HepG2 (cell line): ENCODE data around the gene AQP11. TPM values are rescaled to one million over a fixed set of nuclear protein-coding genes. Genes with fewer than 3 reads are reported as not detected.

Experiments used
- CCAR2 ChIP-seq: fragments of 200-400 bp; formaldehyde crosslinking; optimal IDR thresholded peaks from 2 replicates; pipeline ENCODE3; 2018; ENCODE audit warnings: low read depth, mild to moderate bottlenecking, low read length, moderate library complexity
- CHD4 ChIP-seq: fragments of 200-600 bp; sonication (generic); IDR thresholded peaks from 2 replicates; pipeline ENCODE4 v1.7.0; 2017; ENCODE audit warnings: mild to moderate bottlenecking, low read length, borderline replicate concordance
- CREM ChIP-seq, 2 experiments: sonication (generic) in 1 of 2; formaldehyde crosslinking in 1 of 2; IDR thresholded peaks; 2 replicates each; pipeline versions ENCODE4 v1.4.0 to v1.6.1; 2016 to 2020; ENCODE audit warnings: antibody characterized with exemption in 1 of 2, mild to moderate bottlenecking in 1 of 2, missing genetic modification reagents in 1 of 2
- FOXK2 ChIP-seq: fragments of 450-650 bp; IDR thresholded peaks from 2 replicates; pipeline ENCODE4 v1.6.1; 2016
- FOXM1 ChIP-seq: sonication (generic); formaldehyde crosslinking; IDR thresholded peaks from 2 replicates; pipeline ENCODE4 v1.5.0; 2020; ENCODE audit warnings: missing genetic modification reagents
- HNF4A ChIP-seq: sonication (generic); formaldehyde crosslinking; IDR thresholded peaks from 2 replicates; pipeline ENCODE4 v1.4.0; 2020; ENCODE audit warnings: missing genetic modification reagents
- IRF1 ChIP-seq: sonication (generic); formaldehyde crosslinking; IDR thresholded peaks from 2 replicates; pipeline ENCODE4 v1.4.0; 2020; ENCODE audit warnings: low read depth, mild to moderate bottlenecking, missing genetic modification reagents
- LRRFIP1 ChIP-seq: sonication (generic); formaldehyde crosslinking; conservative IDR thresholded peaks from 2 replicates; pipeline ENCODE4 v1.4.0; 2020; ENCODE audit warnings: missing genetic modification reagents
- MXD1 ChIP-seq: sonication (generic); formaldehyde crosslinking; IDR thresholded peaks from 2 replicates; pipeline ENCODE4 v1.4.0; 2020; ENCODE audit warnings: mild to moderate bottlenecking, missing genetic modification reagents
- NKX3-1 ChIP-seq: sonication (generic); formaldehyde crosslinking; IDR thresholded peaks from 2 replicates; pipeline ENCODE4 v1.5.0; 2020; ENCODE audit warnings: missing genetic modification reagents
- SP4 ChIP-seq: sonication (generic); formaldehyde crosslinking; IDR thresholded peaks from 2 replicates; pipeline ENCODE4 v1.8.1; 2023; ENCODE audit warnings: mild to moderate bottlenecking, missing genetic modification reagents
- TAF1 ChIP-seq: sonication (generic); formaldehyde crosslinking; IDR thresholded peaks from 2 replicates; pipeline ENCODE4 v1.4.0; 2020; ENCODE audit warnings: missing genetic modification reagents
- UBTF ChIP-seq: sonication (generic); formaldehyde crosslinking; IDR thresholded peaks from 2 replicates; pipeline ENCODE4 v1.4.0; 2020; ENCODE audit warnings: mild to moderate bottlenecking, missing genetic modification reagents
- ZBTB38 ChIP-seq: sonication (generic); formaldehyde crosslinking; IDR thresholded peaks from 2 replicates; pipeline ENCODE4 v1.5.1; 2020; ENCODE audit warnings: mild to moderate bottlenecking, missing genetic modification reagents
- ZBTB8A ChIP-seq: sonication (generic); formaldehyde crosslinking; IDR thresholded peaks from 2 replicates; pipeline ENCODE4 v1.4.0; 2020; ENCODE audit warnings: mild to moderate bottlenecking, low read depth, missing genetic modification reagents, borderline replicate concordance
- ZFP1 ChIP-seq: IDR thresholded peaks from 2 replicates; pipeline ENCODE4 v1.6.1; 2016
- ZNF337 ChIP-seq: sonication (generic); formaldehyde crosslinking; IDR thresholded peaks from 2 replicates; pipeline ENCODE4 v1.5.1; 2020; ENCODE audit warnings: missing genetic modification reagents, low read depth, mild to moderate bottlenecking, borderline replicate concordance
- ZNF619 ChIP-seq: sonication (generic); formaldehyde crosslinking; IDR thresholded peaks from 2 replicates; pipeline ENCODE4 v1.4.0; 2020; ENCODE audit warnings: mild to moderate bottlenecking, missing genetic modification reagents
- ZNF674 ChIP-seq: sonication (generic); formaldehyde crosslinking; IDR thresholded peaks from 2 replicates; pipeline ENCODE4 v1.5.0; 2020; ENCODE audit warnings: low read depth, mild to moderate bottlenecking, missing genetic modification reagents
- ZNF709 ChIP-seq: sonication (generic); formaldehyde crosslinking; IDR thresholded peaks from 2 replicates; pipeline ENCODE4 v1.5.0; 2020; ENCODE audit warnings: mild to moderate bottlenecking, missing genetic modification reagents
- ZNF780A ChIP-seq: sonication (generic); formaldehyde crosslinking; IDR thresholded peaks from 2 replicates; pipeline ENCODE4 v1.8.0; 2022; ENCODE audit warnings: mild to moderate bottlenecking, missing genetic modification reagents, moderate library complexity
- ZNF784 ChIP-seq: sonication (generic); formaldehyde crosslinking; IDR thresholded peaks from 2 replicates; pipeline ENCODE4 v1.5.1; 2020; ENCODE audit warnings: missing genetic modification reagents, mild to moderate bottlenecking, borderline replicate concordance
- ZNF879 ChIP-seq: sonication (generic); formaldehyde crosslinking; IDR thresholded peaks from 2 replicates; pipeline ENCODE4 v1.8.1; 2023; ENCODE audit warnings: missing genetic modification reagents
- ZNF891 ChIP-seq: sonication (generic); formaldehyde crosslinking; IDR thresholded peaks from 2 replicates; pipeline ENCODE4 v1.5.0; 2020; ENCODE audit warnings: mild to moderate bottlenecking, missing genetic modification reagents
- polyA plus RNA-seq, 8 experiments: library from polyadenylated mRNA; depleted of rRNA in 3 of 8; stranded (reverse) in 7 of 8; unstranded in 1 of 8; fragments of >200 nt; fragmentation: Illumina TruSeq in 4 of 8; extraction: Trizol in 4 of 8; gene quantifications; 2 replicates each; pipeline versions ENCODE4 v1.2.1 to v1.2.3, GENCODE V29; 2011 to 2016; ENCODE audit warnings: low read depth in 4 of 8, missing spikeins in 1 of 8, mixed read lengths in 1 of 8; ENCODE audit not compliant: insufficient read depth in 1 of 8
- total RNA-seq, 5 experiments: library from RNA; depleted of rRNA; stranded (reverse); fragments of >200 nt; fragmentation: Illumina TruSeq; extraction: Trizol; gene quantifications; 2 replicates each; pipeline ENCODE4 v1.2.3, GENCODE V29; 2016; ENCODE audit warnings: low read depth in 1 of 5

Gene AQP11
- total and polyA plus RNA-seq, 2 of the 13 experiments (the other 11 are each of a cell fraction or from before 2014, with no cell fraction given) = 10.4 to 15.3 TPM

GRCh38 chr11:77589521-77590193 lies at the start of gene AQP11 (continued):
- TF ChIP-seq ZNF879 = no peak
- TF ChIP-seq IRF1 (CRISPR knock-in tag) = 0 out of 2 replicates have a peak, but pooled peaks have one; percentile 83
- no peak for TF ChIP-seq FOXM1 (CRISPR knock-in tag)
- TF ChIP-seq ZBTB8A = 0 out of 2 replicates have a peak, but pooled peaks have one; percentile 54
- TF ChIP-seq FOXK2 = no peak
- peak; percentile 60 for TF ChIP-seq ZNF780A (CRISPR knock-in tag)
- TF ChIP-seq CREM (IDR thresholded peaks at IDR 0.05) = no peak
- no peak for TF ChIP-seq CREM (CRISPR knock-in tag; IDR thresholded peaks at IDR 0.05)
- TF ChIP-seq TAF1 (CRISPR knock-in tag) = peak; percentile 84
- peak; percentile 98 for TF ChIP-seq ZNF891 (CRISPR knock-in tag)
- no peak for TF ChIP-seq ZBTB38
- TF ChIP-seq LRRFIP1 (CRISPR knock-in tag) = no peak; the same call in 1 of the 2 replicates
- TF ChIP-seq ZFP1 (CRISPR knock-in tag) = no peak
- no peak for TF ChIP-seq CCAR2
- no peak for TF ChIP-seq SP4 (CRISPR knock-in tag)
- no peak for TF ChIP-seq CHD4
- peak; percentile 96 for TF ChIP-seq HNF4A (CRISPR knock-in tag)
- peak; percentile 76; the same call in 1 of the 2 replicates for TF ChIP-seq ZNF709 (CRISPR knock-in tag)
- 0 out of 2 replicates have a peak, but pooled peaks have one; percentile 68 for TF ChIP-seq NKX3-1 (CRISPR knock-in tag)
- TF ChIP-seq ZNF674 (CRISPR knock-in tag) = no peak
- TF ChIP-seq ZNF619 (CRISPR knock-in tag) = no peak
- no peak for TF ChIP-seq ZNF337 (CRISPR knock-in tag)
- peak; percentile 89 for TF ChIP-seq ZNF784 (CRISPR knock-in tag)
- 0 out of 2 replicates have a peak, but pooled peaks have one; percentile 45 for TF ChIP-seq MXD1 (CRISPR knock-in tag)
- TF ChIP-seq UBTF (CRISPR knock-in tag) = peak; percentile 90
